ENCODE data around the gene USP10. TPM values are rescaled to one million over a fixed set of nuclear protein-coding genes. Genes with fewer than 3 reads are reported as not detected.
"Not testable (repeated sequence)": the region's sequence is repeated elsewhere in the genome, so short reads cannot be mapped to it uniquely, and the experiment has no call there.

Gene USP10
- polyA plus RNA-seq, 1 experiment: 55.1 TPM

DNA sequence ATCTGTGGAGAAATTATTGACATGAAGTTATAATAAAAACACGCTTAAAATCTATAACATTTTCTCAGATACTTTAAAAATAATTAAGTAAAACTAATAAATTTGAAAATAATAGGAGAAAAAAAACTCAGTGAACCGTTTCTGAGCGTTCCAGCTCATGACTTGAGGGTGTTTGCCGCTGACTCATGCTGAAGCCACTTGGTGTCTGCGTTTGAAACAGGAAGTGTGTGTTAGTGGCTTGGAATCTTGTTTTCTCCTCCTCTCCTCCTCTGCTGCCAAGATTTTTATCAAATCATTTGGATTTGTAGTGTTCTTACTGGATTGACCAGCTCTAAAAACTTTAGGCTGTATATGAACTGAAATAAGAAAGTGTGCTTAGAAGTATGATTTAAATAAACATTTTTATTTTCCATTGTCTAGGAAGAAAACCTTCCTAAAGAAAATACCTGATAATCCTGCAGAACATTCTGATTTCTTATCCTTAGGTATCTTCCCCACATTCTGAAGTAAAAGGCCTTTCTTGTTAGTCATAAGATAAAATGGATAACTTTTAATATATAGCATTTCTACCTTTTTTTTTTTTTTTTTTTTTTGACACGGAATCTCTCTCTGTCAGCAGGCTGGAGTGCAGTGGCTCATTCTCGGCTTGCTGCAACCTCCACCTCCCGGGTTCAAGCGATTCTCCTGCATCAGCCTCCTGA is 30.8 kb downstream of the USP10 start:
- Histone ChIP-seq H3K36me3 (ENCODE audit: control insufficient read depth, insufficient read depth, low read length) (no peaks in the 10 kb centered on the region), H3K4me3 (ENCODE audit: low read depth, low read length) (no peak overlapping the region), H3K27me3 (ENCODE audit: control insufficient read depth, insufficient read depth, low read length) (no peaks in the 10 kb centered on the region)
- DNase-seq (ENCODE audit: low read depth): peak; percentile 85
- ChIA-PET CTCF (interaction anchor here (0.6 to 3.6 kb wide), 5 partner anchors 8 to 71 kb away, joined by 3 to 26 read pairs (median 4); no protein-coding TSS in a partner anchor), POLR2A (no interaction called here)
- TF ChIP-seq, protein P1, sequence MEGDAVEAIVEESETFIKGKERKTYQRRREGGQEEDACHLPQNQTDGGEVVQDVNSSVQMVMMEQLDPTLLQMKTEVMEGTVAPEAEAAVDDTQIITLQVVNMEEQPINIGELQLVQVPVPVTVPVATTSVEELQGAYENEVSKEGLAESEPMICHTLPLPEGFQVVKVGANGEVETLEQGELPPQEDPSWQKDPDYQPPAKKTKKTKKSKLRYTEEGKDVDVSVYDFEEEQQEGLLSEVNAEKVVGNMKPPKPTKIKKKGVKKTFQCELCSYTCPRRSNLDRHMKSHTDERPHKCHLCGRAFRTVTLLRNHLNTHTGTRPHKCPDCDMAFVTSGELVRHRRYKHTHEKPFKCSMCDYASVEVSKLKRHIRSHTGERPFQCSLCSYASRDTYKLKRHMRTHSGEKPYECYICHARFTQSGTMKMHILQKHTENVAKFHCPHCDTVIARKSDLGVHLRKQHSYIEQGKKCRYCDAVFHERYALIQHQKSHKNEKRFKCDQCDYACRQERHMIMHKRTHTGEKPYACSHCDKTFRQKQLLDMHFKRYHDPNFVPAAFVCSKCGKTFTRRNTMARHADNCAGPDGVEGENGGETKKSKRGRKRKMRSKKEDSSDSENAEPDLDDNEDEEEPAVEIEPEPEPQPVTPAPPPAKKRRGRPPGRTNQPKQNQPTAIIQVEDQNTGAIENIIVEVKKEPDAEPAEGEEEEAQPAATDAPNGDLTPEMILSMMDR (IDR thresholded peaks at IDR 0.05; ENCODE audit: insufficient read depth, low read depth, low read length): no peak

DNA sequence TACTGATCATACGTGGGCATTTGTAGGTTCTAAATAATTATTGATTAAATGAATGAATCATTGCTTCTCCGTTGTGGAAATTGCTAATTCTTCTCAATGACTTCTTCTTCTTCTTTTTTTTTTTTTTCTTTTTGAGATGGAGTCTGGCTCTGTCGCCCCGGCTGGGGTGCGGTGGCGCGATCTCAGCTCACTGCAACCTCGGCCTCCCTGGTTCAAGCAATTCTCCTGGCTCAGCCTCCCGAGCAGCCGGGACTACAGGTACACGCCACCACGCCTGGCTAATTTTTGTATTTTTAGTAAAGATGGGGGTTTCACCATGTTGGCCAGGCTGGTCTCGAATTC is 32.5 kb downstream of the USP10 start:
- H3K27me3 ChIP-seq (ENCODE audit: control insufficient read depth, insufficient read depth, low read length); H3K36me3 ChIP-seq (ENCODE audit: control insufficient read depth, insufficient read depth, low read length); DNase-seq (ENCODE audit: low read depth); H3K4me3 ChIP-seq (ENCODE audit: low read depth, low read length); POLR2A ChIA-PET: not testable (repeated sequence)
- CTCF ChIA-PET: interaction anchor here (1.1 to 3.9 kb wide), 3 partner anchors 60 to 248 kb away, joined by 3 to 15 read pairs (median 3); no protein-coding TSS in a partner anchor

DNA sequence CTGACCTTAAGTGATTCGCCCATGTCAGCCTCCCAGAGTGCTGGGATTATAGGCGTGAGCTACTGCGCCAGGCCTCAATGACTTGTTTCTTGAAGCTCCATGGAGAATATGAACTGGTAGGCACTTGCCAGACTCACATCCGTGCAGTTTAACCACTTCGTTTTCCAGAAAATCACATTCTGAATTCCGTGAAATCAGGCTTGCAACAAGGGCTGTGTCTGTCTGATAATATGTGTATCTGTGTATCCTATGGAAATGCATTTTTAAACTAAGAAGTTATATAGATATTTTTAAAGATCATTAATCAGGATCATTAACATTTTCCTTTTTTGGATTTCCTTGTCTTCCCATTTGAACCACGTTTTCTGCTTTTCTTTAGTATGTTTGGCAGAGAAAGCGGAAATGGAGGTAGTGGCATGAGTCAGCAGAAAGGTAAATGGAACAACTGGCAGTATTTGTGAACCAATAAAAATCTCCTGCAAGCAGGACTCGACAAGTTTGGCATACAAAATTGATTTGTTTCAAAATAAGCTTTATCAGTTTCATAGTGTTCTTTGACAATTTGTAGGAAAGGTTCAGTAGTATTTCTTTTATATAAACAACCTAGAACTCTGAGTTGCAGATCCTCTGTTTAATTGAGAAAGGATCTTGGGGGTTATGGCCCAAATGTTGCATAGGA is 33.0 kb downstream of the USP10 start:
- POLR2A ChIA-PET: no interaction called here

DNA sequence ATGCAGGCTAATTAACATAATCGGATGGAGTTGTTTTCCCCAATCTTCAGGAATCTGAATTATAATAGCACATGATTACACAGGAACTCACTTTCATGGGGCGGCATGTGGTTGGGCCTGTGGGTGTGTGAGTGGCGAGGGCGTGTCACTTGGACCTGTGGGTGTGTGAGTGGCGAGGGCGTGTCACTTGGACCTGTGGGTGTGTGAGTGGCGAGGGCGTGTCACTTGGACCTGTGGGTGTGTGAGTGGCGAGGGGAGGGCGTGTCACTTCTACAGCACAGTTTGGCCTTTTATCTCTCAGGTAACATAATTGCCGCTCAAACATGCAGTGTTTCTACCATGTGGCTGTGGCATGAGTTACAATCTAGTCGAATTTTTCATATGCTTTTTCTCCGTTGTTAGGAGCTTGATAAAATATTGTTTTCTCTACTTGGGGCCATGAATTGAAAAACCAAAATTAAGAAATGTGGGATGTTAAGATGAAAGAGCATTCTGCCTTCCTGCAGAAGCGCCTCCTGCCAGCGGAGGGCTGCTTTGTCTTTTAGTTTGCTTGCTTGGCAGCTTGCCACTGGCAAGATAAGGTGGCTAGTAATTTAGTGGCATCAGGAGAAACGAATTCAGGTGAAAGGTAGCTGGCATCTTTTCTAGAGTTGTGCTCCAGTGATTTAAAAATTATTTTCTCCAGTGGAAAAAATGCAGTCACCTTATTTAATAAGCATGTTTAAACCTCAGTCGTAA is 36.2 kb downstream of the USP10 start:
- POLR2A ChIA-PET: no interaction called here

More for the DNA sequence above, 33.0 kb downstream of the USP10 start:
- CTCF ChIA-PET: interaction anchor here (1.1 to 3.9 kb wide), 3 partner anchors 60 to 247 kb away, joined by 3 to 15 read pairs (median 3); no protein-coding TSS in a partner anchor
- Histone ChIP-seq H3K36me3 (ENCODE audit: control insufficient read depth, insufficient read depth, low read length) (no peaks in the 10 kb centered on the region), H3K4me3 (ENCODE audit: low read depth, low read length) (no peak overlapping the region), H3K27me3 (ENCODE audit: control insufficient read depth, insufficient read depth, low read length) (no peaks in the 10 kb centered on the region)
- TF ChIP-seq, protein P1 (IDR thresholded peaks at IDR 0.05; ENCODE audit: insufficient read depth, low read depth, low read length): no peak
- no peak for DNase-seq (ENCODE audit: low read depth)

DNA sequence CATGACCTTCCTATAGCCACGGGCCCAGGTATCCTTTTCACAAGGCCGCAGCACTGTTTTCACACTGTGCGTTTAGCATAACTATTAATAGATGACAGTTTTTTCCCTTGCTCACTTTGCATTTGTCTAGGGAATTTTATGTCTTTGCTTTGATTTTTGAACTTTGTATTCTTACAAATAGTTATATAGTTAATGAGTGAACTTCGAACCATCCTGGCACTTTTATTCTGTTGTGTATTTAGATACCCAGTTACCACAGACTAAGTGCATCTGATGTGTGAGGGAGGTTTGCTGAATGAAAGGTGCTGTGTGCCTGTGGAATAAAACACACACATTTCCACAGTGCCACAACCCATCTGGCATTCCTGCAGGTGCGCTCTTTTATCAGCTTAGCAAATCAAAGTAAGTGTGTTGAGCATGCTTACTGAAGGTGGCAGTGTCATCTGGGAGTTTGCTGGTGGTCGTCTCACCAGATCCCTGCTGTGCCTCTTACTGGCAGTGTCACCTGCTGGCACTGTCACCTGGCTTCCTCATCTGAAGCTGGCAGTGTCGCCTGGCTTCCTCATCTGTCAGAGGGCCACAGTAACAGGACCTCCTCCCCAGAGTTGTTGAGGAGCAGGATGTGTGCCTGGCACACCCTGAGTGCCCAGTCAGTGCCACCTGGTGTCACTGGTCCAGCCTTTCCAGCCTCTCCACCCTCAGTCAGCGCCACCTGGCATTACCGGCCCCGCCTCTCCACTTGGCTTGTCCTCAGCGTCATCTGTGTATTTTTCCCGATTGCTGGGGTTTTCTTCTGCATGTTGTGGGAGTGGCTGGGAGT is 37.6 kb downstream of the USP10 start:
- Histone ChIP-seq H3K27me3 (ENCODE audit: control insufficient read depth, insufficient read depth, low read length) (no peaks in the 10 kb centered on the region), H3K36me3 (ENCODE audit: control insufficient read depth, insufficient read depth, low read length) (0 out of 2 replicates have a peak, but pooled peaks cover 1% of the 10 kb centered on the region), H3K4me3 (ENCODE audit: low read depth, low read length) (no peak overlapping the region)
- TF ChIP-seq, protein P1 (IDR thresholded peaks at IDR 0.05; ENCODE audit: insufficient read depth, low read depth, low read length): no peak
- DNase-seq (ENCODE audit: low read depth): no peak
- POLR2A ChIA-PET: no interaction called here
- CTCF ChIA-PET: interaction anchor here (0.6 to 5.2 kb wide), 20 partner anchors 8 to 605 kb away, joined by 3 to 37 read pairs (median 9); no protein-coding TSS in a partner anchor

More for the DNA sequence above, 36.2 kb downstream of the USP10 start:
- TF ChIP-seq, protein P1 (IDR thresholded peaks at IDR 0.05; ENCODE audit: insufficient read depth, low read depth, low read length): no peak
- no peaks in the 10 kb centered on the region for H3K27me3 ChIP-seq (ENCODE audit: control insufficient read depth, insufficient read depth, low read length)
- H3K36me3 ChIP-seq (ENCODE audit: control insufficient read depth, insufficient read depth, low read length): no peaks in the 10 kb centered on the region
- no peak for DNase-seq (ENCODE audit: low read depth)
- no peak overlapping the region for H3K4me3 ChIP-seq (ENCODE audit: low read depth, low read length)
- CTCF ChIA-PET: interaction anchor here (0.9 to 5.2 kb wide), 6 partner anchors 10 to 220 kb away, joined by 3 to 37 read pairs (median 6); no protein-coding TSS in a partner anchor
